ENCODE results near the gene PPP6R1.

PPP6R1 gene

GRCh38 chr19:55262359-55262758 is 3.5 kb upstream of the PPP6R1 start:
- no peak overlapping the region for H3K27ac ChIP-seq
- TF ChIP-seq, protein P1, sequence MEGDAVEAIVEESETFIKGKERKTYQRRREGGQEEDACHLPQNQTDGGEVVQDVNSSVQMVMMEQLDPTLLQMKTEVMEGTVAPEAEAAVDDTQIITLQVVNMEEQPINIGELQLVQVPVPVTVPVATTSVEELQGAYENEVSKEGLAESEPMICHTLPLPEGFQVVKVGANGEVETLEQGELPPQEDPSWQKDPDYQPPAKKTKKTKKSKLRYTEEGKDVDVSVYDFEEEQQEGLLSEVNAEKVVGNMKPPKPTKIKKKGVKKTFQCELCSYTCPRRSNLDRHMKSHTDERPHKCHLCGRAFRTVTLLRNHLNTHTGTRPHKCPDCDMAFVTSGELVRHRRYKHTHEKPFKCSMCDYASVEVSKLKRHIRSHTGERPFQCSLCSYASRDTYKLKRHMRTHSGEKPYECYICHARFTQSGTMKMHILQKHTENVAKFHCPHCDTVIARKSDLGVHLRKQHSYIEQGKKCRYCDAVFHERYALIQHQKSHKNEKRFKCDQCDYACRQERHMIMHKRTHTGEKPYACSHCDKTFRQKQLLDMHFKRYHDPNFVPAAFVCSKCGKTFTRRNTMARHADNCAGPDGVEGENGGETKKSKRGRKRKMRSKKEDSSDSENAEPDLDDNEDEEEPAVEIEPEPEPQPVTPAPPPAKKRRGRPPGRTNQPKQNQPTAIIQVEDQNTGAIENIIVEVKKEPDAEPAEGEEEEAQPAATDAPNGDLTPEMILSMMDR (conservative IDR thresholded peaks at IDR 0.05): no peak
- no peak for TF ChIP-seq ZFX (IDR thresholded peaks at IDR 0.05)

DNA sequence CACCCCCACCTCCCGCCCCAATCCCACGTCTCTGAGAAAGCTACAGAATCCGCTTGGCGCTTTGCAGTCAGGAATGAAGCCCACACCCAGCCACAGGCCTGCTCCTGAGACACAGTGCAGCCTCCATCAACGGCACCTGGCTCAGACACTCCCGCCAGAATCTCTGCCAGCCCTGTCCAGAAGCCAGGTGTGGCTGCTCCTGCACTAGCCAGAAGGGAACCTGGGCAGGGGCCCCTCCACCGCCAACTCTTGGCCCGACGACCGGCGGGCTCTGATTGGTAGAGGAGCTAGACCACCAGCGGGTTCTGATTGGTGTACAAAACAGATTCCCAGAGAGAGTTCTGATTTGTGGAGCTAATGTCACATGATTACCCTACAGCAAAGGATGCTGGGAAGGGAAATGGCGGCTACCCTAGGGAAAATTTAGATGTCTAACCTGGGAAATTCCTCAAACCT is 2.9 kb upstream of the PPP6R1 start:
- TF ChIP-seq, protein P1 (conservative IDR thresholded peaks at IDR 0.05): no peak
- TF ChIP-seq ZFX (IDR thresholded peaks at IDR 0.05): no peak
- no peak overlapping the region for H3K27ac ChIP-seq

- TF ChIP-seq, protein P1 (conservative IDR thresholded peaks at IDR 0.05): no peak
- TF ChIP-seq ZFX (IDR thresholded peaks at IDR 0.05): peak; percentile 13; the same call in 1 of the 2 replicates
- peak overlapping the region; percentile 93 for H3K27ac ChIP-seq
Observed at GRCh38 chr19:55259540-55260210, 858 bp upstream of the PPP6R1 start.

- peak overlapping the region; percentile 93 for H3K27ac ChIP-seq
- TF ChIP-seq, protein P1 (conservative IDR thresholded peaks at IDR 0.05): no peak
- no peak for TF ChIP-seq ZFX (IDR thresholded peaks at IDR 0.05)
Observed at GRCh38 chr19:55258476-55258827, 365 bp downstream of the PPP6R1 start.

DNA sequence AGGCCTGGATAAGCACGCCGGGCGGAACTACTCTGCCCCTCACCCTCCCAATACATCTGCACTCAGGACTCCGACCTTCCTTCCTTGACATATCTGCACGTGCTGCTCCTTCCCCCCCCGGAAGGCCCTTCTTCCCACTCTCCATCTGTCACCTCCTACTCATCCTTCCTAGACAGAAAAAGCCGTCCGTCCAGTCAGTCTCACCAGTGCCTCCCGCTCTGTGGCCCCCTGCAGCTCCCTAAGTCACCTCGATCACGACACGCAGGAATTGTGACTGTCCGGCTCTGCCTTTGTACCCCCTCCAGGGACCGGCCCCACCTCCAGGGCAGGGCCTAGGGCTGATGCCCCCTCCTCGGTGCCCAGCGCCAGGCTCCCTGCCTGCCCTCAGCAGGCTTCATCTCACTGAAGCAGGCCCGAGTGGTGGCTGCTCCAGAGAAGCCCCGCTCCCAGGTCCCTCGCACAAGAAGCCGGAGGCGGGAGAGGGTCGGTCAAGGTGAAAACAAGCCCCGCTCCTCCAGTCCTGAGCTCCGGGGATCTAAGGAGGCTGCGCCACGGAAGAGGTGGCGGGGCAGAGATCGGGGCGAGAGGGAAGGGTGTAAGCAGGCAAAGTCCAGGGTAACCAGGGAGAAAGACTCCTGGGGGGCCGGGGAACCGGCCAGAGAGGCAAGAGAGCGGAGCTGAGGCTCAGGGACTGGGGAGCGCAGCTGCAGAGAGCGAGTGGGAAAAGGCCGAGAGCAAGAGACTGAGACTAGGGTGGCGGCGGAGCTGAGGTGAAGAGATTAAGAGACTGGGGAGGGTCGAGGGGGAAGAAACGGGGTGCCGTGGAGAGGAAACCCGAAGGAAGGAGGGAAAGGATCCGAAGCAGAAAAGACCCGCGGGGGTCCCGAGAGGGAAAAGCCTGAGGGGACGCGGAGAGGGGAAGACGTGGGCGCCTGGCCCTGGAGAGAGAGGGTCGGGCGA is 1.1 kb downstream of the PPP6R1 start:
- peak overlapping the region; percentile 93 for H3K27ac ChIP-seq

DNA sequence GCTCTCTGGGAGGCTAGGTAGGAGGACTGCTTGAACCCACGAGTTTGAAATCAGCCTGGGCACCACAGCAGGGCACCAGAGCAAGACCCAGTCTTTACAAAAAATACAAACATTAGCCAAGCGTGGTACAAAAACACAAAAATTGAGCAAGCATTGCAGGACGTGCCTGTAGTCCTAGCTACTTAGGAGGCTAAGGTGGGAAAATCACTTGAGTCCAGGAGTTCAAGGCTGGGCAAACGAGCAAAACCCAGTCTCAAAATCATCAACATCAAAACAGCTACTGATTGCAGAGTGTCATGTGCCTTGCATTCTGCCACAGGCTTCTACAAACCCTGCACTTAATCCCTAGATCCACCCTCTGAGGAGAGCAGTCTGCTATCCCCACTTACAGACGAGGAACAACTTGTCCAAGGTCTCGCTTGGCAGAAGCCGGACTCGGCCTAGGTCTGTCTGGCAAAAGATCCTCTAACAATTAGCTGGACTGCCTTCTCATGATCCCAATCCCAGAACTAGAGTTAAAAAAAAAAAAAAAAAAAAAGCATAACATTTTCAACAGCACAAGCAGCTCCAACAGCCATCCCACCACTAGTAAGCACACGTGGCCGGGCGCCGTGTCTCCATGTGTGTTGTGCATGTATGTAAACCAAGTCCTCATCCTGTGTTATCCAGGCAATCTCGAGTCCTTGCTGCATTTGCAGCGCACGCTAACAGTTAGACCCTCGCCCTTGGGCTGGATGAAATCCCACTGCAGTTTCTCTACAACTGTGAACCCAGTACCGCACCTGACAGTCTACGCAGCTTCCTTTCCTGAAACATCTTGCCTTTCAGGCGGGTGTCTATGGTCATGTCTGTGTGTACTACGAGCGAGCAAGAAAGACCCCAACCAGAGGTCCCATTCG is 2.0 kb downstream of the PPP6R1 start:
- TF ChIP-seq, protein P1 (conservative IDR thresholded peaks at IDR 0.05): no peak
- TF ChIP-seq ZFX (IDR thresholded peaks at IDR 0.05): no peak
- H3K27ac ChIP-seq: no peak overlapping the region

More for the DNA sequence above, 1.1 kb downstream of the PPP6R1 start:
- no peak for TF ChIP-seq ZFX (IDR thresholded peaks at IDR 0.05)
- TF ChIP-seq, protein P1 (conservative IDR thresholded peaks at IDR 0.05): no peak
